ENCODE measurements around the gene ABCC5.

Gene ABCC5

DNA sequence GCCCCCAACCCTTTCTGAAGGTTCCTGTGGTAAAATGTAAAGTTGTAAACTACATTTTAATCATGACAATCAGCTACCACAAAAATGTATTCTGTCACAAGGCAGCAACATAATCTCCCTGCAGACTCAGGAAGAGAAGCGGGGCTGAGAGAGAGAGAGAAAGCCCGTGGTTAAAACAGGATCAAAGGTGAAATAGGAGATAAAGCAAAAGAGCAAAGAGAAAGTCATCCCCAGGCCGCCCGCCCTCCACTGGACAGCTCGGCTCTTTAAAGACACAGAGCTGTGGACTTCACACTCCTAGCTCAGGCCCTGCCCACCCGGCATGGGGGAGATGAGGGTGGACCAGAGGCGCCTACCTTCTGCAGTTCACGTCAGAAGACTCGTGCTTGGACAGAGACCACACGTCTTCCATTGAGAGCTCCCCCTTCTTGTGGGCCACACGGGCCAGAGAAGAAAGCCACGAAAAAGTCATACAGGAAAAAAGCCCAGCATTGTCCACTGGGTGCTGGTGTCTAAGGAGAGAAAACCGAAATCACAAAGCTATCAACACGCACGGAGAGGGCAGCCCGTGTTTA is 29.4 kb downstream of the ABCC5 start:
- ATAC-seq (ENCODE audit: low read depth), result no peak
- Histone ChIP-seq H3K36me3 (ENCODE audit: low read depth) (peaks cover 21% of the 10 kb centered on the region), H3K27me3 (ENCODE audit: insufficient read depth, poor library complexity, severe bottlenecking) (no peaks in the 10 kb centered on the region), H3K27ac (ENCODE audit: poor library complexity, severe bottlenecking) (no peak overlapping the region), H3K4me3 (ENCODE audit: severe bottlenecking) (no peak overlapping the region), H3K4me1 (ENCODE audit: insufficient read depth, poor library complexity, severe bottlenecking) (peaks cover 3% of the 10 kb centered on the region), H3K9me3 (ENCODE audit: severe bottlenecking) (no peaks in the 10 kb centered on the region)
- no peak for TF ChIP-seq CTCF (IDR thresholded peaks at IDR 0.05; ENCODE audit: poor library complexity, severe bottlenecking)
- DNase-seq (ENCODE audit: low spot score), result no peak

DNA sequence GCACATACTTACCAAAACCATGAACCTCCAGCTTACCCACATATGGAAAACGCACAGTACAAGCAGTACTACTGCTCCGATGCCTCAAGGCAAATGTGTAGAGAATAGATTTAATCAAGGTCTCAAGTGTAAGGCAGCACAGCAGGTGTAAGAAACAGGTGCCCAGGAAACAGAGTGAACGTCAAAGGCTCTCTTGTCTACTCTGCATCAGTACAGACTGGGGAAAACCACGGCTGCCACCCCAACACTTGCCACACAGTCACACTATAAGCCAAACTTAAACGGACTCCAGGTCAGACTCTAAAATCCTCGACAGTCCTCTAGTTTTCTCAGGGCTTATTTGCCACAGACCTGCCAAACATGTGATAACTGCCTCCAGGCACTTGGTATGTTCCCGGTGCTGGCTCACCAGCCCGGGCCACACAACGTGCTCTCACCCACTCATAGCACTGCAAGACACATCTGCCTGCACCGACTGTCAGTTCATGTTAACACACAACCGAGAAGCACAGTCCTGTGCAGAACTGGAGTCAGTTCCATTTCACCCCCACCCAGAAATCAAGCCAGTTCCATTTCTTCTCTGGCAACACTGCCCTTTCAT is 30.6 kb downstream of the ABCC5 start:
- Histone ChIP-seq H3K27me3 (ENCODE audit: insufficient read depth, poor library complexity, severe bottlenecking) (no peaks in the 10 kb centered on the region), H3K9me3 (ENCODE audit: severe bottlenecking) (no peaks in the 10 kb centered on the region), H3K36me3 (ENCODE audit: low read depth) (peaks cover 21% of the 10 kb centered on the region), H3K4me3 (ENCODE audit: severe bottlenecking) (no peak overlapping the region), H3K27ac (ENCODE audit: poor library complexity, severe bottlenecking) (no peak overlapping the region), H3K4me1 (ENCODE audit: insufficient read depth, poor library complexity, severe bottlenecking) (peaks cover 3% of the 10 kb centered on the region)
- no peak for DNase-seq (ENCODE audit: low spot score)
- TF ChIP-seq CTCF (IDR thresholded peaks at IDR 0.05; ENCODE audit: poor library complexity, severe bottlenecking), result no peak
- ATAC-seq (ENCODE audit: low read depth), result no peak

- H3K27me3 ChIP-seq (ENCODE audit: insufficient read depth, poor library complexity, severe bottlenecking), result no peaks in the 10 kb centered on the region
- DNase-seq (ENCODE audit: low spot score) (no peak), ATAC-seq (ENCODE audit: low read depth) (no peak)
- H3K4me1 ChIP-seq (ENCODE audit: insufficient read depth, poor library complexity, severe bottlenecking), result no peaks in the 10 kb centered on the region
- TF ChIP-seq CTCF (IDR thresholded peaks at IDR 0.05; ENCODE audit: poor library complexity, severe bottlenecking), result no peak
- no peak overlapping the region for H3K27ac ChIP-seq (ENCODE audit: poor library complexity, severe bottlenecking)
- H3K9me3 ChIP-seq (ENCODE audit: severe bottlenecking), result no peaks in the 10 kb centered on the region
- H3K36me3 ChIP-seq (ENCODE audit: low read depth), result peaks cover 30% of the 10 kb centered on the region
- H3K4me3 ChIP-seq (ENCODE audit: severe bottlenecking), result no peak overlapping the region
These were observed 32.6 kb downstream of the ABCC5 start for GRCh38 chr3:183984749-183985729.

DNA sequence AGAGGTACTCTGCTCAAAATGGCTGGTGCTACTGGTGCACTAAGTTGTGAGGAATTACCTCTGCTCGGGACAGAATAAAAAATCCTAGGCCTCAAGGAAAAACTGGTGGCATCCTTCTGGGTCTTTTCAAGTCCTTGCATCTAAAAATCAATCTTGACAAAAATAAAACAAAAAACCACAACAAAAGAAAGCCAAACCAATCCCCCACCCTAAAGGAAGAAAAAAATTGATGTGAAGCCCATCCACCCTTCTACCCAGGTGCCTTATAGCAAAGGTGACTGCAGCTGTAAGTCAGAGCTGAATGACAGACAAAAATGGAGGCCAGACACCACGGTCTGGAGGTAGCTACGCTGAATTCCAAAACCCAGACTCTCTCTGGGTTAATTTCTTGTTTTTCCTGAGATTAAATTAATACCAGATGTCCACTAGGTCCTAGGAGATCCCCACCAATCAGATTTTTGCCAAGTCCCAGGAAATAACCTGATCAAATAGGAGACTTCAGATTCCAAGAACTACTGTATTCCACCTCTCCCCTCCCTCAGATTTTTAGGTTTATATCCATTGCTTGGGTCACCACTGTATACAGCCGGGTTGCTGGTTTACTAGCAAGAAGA is 33.5 kb downstream of the ABCC5 start:
- H3K27me3 ChIP-seq (ENCODE audit: insufficient read depth, poor library complexity, severe bottlenecking), result no peaks in the 10 kb centered on the region
- DNase-seq (ENCODE audit: low spot score), result no peak
- ATAC-seq (ENCODE audit: low read depth), result no peak
- H3K4me3 ChIP-seq (ENCODE audit: severe bottlenecking), result no peak overlapping the region
- H3K9me3 ChIP-seq (ENCODE audit: severe bottlenecking), result no peaks in the 10 kb centered on the region
- H3K36me3 ChIP-seq (ENCODE audit: low read depth), result peaks cover 30% of the 10 kb centered on the region
- H3K4me1 ChIP-seq (ENCODE audit: insufficient read depth, poor library complexity, severe bottlenecking), result no peaks in the 10 kb centered on the region
- no peak for TF ChIP-seq CTCF (IDR thresholded peaks at IDR 0.05; ENCODE audit: poor library complexity, severe bottlenecking)
- no peak overlapping the region for H3K27ac ChIP-seq (ENCODE audit: poor library complexity, severe bottlenecking)

Data from RWPE2 (cell line).